ENCODE data around the gene PDZD7.

GRCh38 chr10:100968863-100969186 lies 62.1 kb downstream of the PDZD7 start:
- TF ChIP-seq POLR2AphosphoS5 (IDR thresholded peaks at IDR 0.05; ENCODE audit: low read depth, low read length) = no peak
- TF ChIP-seq CTCF (IDR thresholded peaks at IDR 0.05) = no peak
- TF ChIP-seq REST (IDR thresholded peaks at IDR 0.05; ENCODE audit: insufficient read depth in 1 of 2, low read depth in 2 of 2, low read length in 1 of 2) = no peak
- TF ChIP-seq TCF7L2 (IDR thresholded peaks at IDR 0.05; ENCODE audit: low read depth, low read length) = no peak
